Caco-2 (cell line): ENCODE results near the gene RNF121. TPM values are rescaled to one million over a fixed set of nuclear protein-coding genes. Genes with fewer than 3 reads are reported as not detected.

Experiments used
- BruUV-seq: library from RNA; stranded (reverse); fragments of 400-500 nt; replicated peaks from 2 replicates; lab custom pipeline; 2021; lab: Mats Ljungman, UMichigan
- CTCF ChIA-PET: fragments of 300-600 bp; sonication (Branson Sonifier 250); formaldehyde crosslinking; loops from one replicate; lab custom pipeline; 2022; ENCODE audit warnings: antibody characterized with exemption; lab: Charles Lee
- POLR2A ChIA-PET: fragments of 300-600 bp; sonication (Branson Sonifier 250); formaldehyde crosslinking; loops from one replicate; lab custom pipeline; 2022; ENCODE audit warnings: antibody characterized with exemption; lab: Charles Lee
- DNase-seq, 2 experiments: peaks; one replicate each; pipeline versions ENCODE4 v3.0.0 to v3.0.0-alpha.2; 2020 to 2022
- H3K27me3 ChIP-seq: replicated peaks from 2 replicates; pipeline ENCODE4 v1.6.0; 2011; ENCODE audit warnings: low read length; ENCODE audit not compliant: control insufficient read depth, insufficient read depth
- H3K36me3 ChIP-seq: 2 replicates; pipeline ENCODE4 v1.5.1; 2011; ENCODE audit warnings: low read length; ENCODE audit not compliant: control insufficient read depth, insufficient read depth
- H3K4me1 ChIP-seq: fragments of 250-450 bp; sonication (Bioruptor Pico); 2 replicates; pipeline ENCODE4 v1.5.1; 2020; ENCODE audit warnings: mild to moderate bottlenecking
- H3K4me3 ChIP-seq: 2 replicates; pipeline ENCODE4 v1.5.1; 2011; ENCODE audit warnings: low read depth, mild to moderate bottlenecking, control low read depth, low read length
- H3K9me3 ChIP-seq: fragments of 250-450 bp; sonication (Bioruptor Pico); 2 replicates; pipeline ENCODE4 v1.5.1; 2020; ENCODE audit warnings: mild to moderate bottlenecking, moderate library complexity
- H3K27ac Mint-ChIP-seq: one replicate; pipeline ENCODE4 v1.8.0; 2022; ENCODE audit warnings: mixed read lengths; ENCODE audit not compliant: unreplicated experiment
- H3K27me3 Mint-ChIP-seq: one replicate; pipeline ENCODE4 v1.8.0; 2022; ENCODE audit warnings: mixed read lengths; ENCODE audit not compliant: insufficient read depth, unreplicated experiment
- H3K36me3 Mint-ChIP-seq: one replicate; pipeline ENCODE4 v1.8.0; 2022; ENCODE audit warnings: mild to moderate bottlenecking, mixed read lengths; ENCODE audit not compliant: insufficient read depth, unreplicated experiment
- H3K4me1 Mint-ChIP-seq: one replicate; pipeline ENCODE4 v1.8.0; 2022; ENCODE audit warnings: low read depth, mixed read lengths; ENCODE audit not compliant: unreplicated experiment
- H3K4me3 Mint-ChIP-seq: one replicate; pipeline ENCODE4 v1.8.0; 2022; ENCODE audit warnings: mild to moderate bottlenecking, moderate library complexity, mixed read lengths; ENCODE audit not compliant: unreplicated experiment
- H3K9me3 Mint-ChIP-seq: one replicate; pipeline ENCODE4 v1.8.0; 2022; ENCODE audit warnings: mixed read lengths; ENCODE audit not compliant: unreplicated experiment
- CTCF ChIP-seq, 2 experiments: fragments of 200-600 bp in 1 of 2; IDR thresholded peaks; 1 replicate in 1 of 2; 2 replicates in 1 of 2; pipeline versions ENCODE4 v1.5.1 to v1.8.0; 2011 to 2022; ENCODE audit warnings: antibody characterized with exemption in 1 of 2, control low read depth in 1 of 2, inconsistent platforms in 1 of 2, low read depth in 1 of 2, low read length in 1 of 2, mild to moderate bottlenecking in 1 of 2, moderate library complexity in 1 of 2; ENCODE audit not compliant: insufficient read depth in 1 of 2, severe bottlenecking in 1 of 2, unreplicated experiment in 1 of 2
- intact Hi-C: fragments of 100-400 bp; cut with micrococcal nuclease; formaldehyde crosslinking; loops from one replicate; pipeline ENCODE4 v1.10.0; 2022; ENCODE audit not compliant: unreplicated experiment
- total RNA-seq: library from RNA; stranded (reverse); gene quantifications from 2 replicates; pipeline ENCODE4 v1.2.3, GENCODE V29; 2022

RNF121 gene
- total RNA-seq, 1 experiment from 2014 or later = 146 TPM

GRCh38 chr11:72018171-72018570, 89.3 kb downstream of the RNF121 start:
- POLR2A ChIA-PET = no interaction called here
- Mint-ChIP-seq H3K27me3 (no peaks in the 10 kb centered on the region), H3K9me3 (no peaks in the 10 kb centered on the region), H3K27ac (no peak overlapping the region), H3K36me3 (peaks cover 92% of the 10 kb centered on the region), H3K4me1 (no peaks in the 10 kb centered on the region), H3K4me3 (no peak overlapping the region)
- H3K4me3 ChIP-seq = no peak overlapping the region
- CTCF ChIA-PET = no interaction called here
- H3K36me3 ChIP-seq = peaks cover 42% of the 10 kb centered on the region
- no peak for TF ChIP-seq CTCF (IDR thresholded peaks at IDR 0.05; ENCODE audit: insufficient read depth in 1 of 2, low read depth in 1 of 2, low read length in 1 of 2, severe bottlenecking in 1 of 2, unreplicated experiment in 1 of 2)
- BruUV-seq = no TSS peak
- no peak for DNase-seq
- no peaks in the 10 kb centered on the region for H3K4me1 ChIP-seq
- intact Hi-C loops = no loop called here
- no peaks in the 10 kb centered on the region for H3K9me3 ChIP-seq
- H3K27me3 ChIP-seq = no peaks in the 10 kb centered on the region

GRCh38 chr11:72023335-72023734, 94.5 kb downstream of the RNF121 start:
- Histone ChIP-seq H3K36me3 (peaks cover 23% of the 10 kb centered on the region), H3K27me3 (no peaks in the 10 kb centered on the region), H3K9me3 (no peaks in the 10 kb centered on the region), H3K4me1 (0 out of 2 replicates have a peak, but pooled peaks cover 4% of the 10 kb centered on the region), H3K4me3 (no peak overlapping the region)
- ChIA-PET CTCF (interaction anchor here (3.8 kb wide), 1 partner anchor 69 kb away, joined by 158 read pairs; no protein-coding TSS in a partner anchor), POLR2A (no interaction called here)
- Mint-ChIP-seq H3K27me3 (no peaks in the 10 kb centered on the region), H3K4me1 (peaks cover 8% of the 10 kb centered on the region), H3K36me3 (peaks cover 53% of the 10 kb centered on the region), H3K27ac (no peak overlapping the region), H3K4me3 (no peak overlapping the region), H3K9me3 (no peaks in the 10 kb centered on the region)
- no TSS peak for BruUV-seq
- intact Hi-C loops = no loop called here
- DNase-seq = no peak
- TF ChIP-seq CTCF (IDR thresholded peaks at IDR 0.05; ENCODE audit: insufficient read depth in 1 of 2, low read depth in 1 of 2, low read length in 1 of 2, severe bottlenecking in 1 of 2, unreplicated experiment in 1 of 2) = no peak

GRCh38 chr11:72024069-72024754, 95.4 kb downstream of the RNF121 start:
- no peak for TF ChIP-seq CTCF (IDR thresholded peaks at IDR 0.05; ENCODE audit: insufficient read depth in 1 of 2, low read depth in 1 of 2, low read length in 1 of 2, severe bottlenecking in 1 of 2, unreplicated experiment in 1 of 2)
- Mint-ChIP-seq H3K4me3 (no peak overlapping the region), H3K4me1 (peaks cover 8% of the 10 kb centered on the region), H3K27ac (no peak overlapping the region), H3K36me3 (peaks cover 51% of the 10 kb centered on the region), H3K9me3 (no peaks in the 10 kb centered on the region), H3K27me3 (no peaks in the 10 kb centered on the region)
- ChIA-PET CTCF (interaction anchor here (0.7 to 3.8 kb wide), 27 partner anchors 9 to 407 kb away, joined by 3 to 158 read pairs (median 9); partner anchors contain the start of gene ANAPC15), POLR2A (interaction anchor here (1.4 kb wide), 1 partner anchor 67 kb away, joined by 13 read pairs; no protein-coding TSS in a partner anchor)
- no peaks in the 10 kb centered on the region for H3K27me3 ChIP-seq
- DNase-seq = no peak
- peaks cover 21% of the 10 kb centered on the region for H3K36me3 ChIP-seq
- BruUV-seq = no TSS peak
- intact Hi-C loops = loop anchor here (2.0 kb wide), 3 partner anchors 57 to 215 kb away; partner anchors contain the start of genes LRRC51 and NUMA1
- no peak overlapping the region for H3K4me3 ChIP-seq
- H3K9me3 ChIP-seq = no peaks in the 10 kb centered on the region
- 0 out of 2 replicates have a peak, but pooled peaks cover 4% of the 10 kb centered on the region for H3K4me1 ChIP-seq
